Karpas-422 (cell line): Measurements from ENCODE around the gene DLG1. TPM values are rescaled to one million over a fixed set of nuclear protein-coding genes. Genes with fewer than 3 reads are reported as not detected.
"Not testable (repeated sequence)": the region's sequence is repeated elsewhere in the genome, so short reads cannot be mapped to it uniquely, and the experiment has no call there.

Experiments used
- DNase-seq: peaks from one replicate; pipeline ENCODE4 v3.0.0-alpha.2; 2015
- H2AFZ ChIP-seq: fragments of 200-600 bp; sonication (generic); 2 replicates; pipeline ENCODE4 v1.6.1; 2014; ENCODE audit warnings: antibody characterized with exemption, low read length, mixed read lengths
- H3K27ac ChIP-seq: fragments of 200-600 bp; sonication (generic); 2 replicates; pipeline ENCODE4 v1.5.1; 2014; ENCODE audit warnings: mild to moderate bottlenecking, low read length, moderate library complexity
- H3K27me3 ChIP-seq: fragments of 200-600 bp; sonication (generic); 2 replicates; pipeline ENCODE4 v1.6.1; 2014; ENCODE audit warnings: low read length, mixed read lengths
- H3K36me3 ChIP-seq: fragments of 200-600 bp; sonication (generic); 2 replicates; pipeline ENCODE4 v1.6.1; 2014; ENCODE audit warnings: low read length, mixed read lengths; ENCODE audit not compliant: insufficient read depth
- H3K4me1 ChIP-seq: fragments of 200-600 bp; sonication (generic); 2 replicates; pipeline ENCODE4 v1.6.1; 2014; ENCODE audit warnings: mild to moderate bottlenecking, low read length, mixed read lengths
- H3K4me2 ChIP-seq: fragments of 200-600 bp; sonication (generic); 2 replicates; pipeline ENCODE4 v1.6.1; 2014; ENCODE audit warnings: low read length, low read depth, mild to moderate bottlenecking; ENCODE audit not compliant: poor library complexity, severe bottlenecking
- H3K4me3 ChIP-seq: fragments of 200-600 bp; sonication (generic); 2 replicates; pipeline ENCODE4 v1.5.1; 2014; ENCODE audit warnings: mild to moderate bottlenecking, antibody characterized with exemption, low read length, mixed read lengths
- H3K79me2 ChIP-seq: fragments of 200-600 bp; sonication (generic); 2 replicates; pipeline ENCODE4 v1.6.1; 2014; ENCODE audit warnings: mild to moderate bottlenecking, low read length, mixed read lengths
- H3K9ac ChIP-seq: fragments of 200-600 bp; sonication (generic); 2 replicates; pipeline ENCODE4 v1.6.0; 2014; ENCODE audit warnings: low read length
- H3K9me2 ChIP-seq: fragments of 200-600 bp; sonication (generic), shearing (Covaris generic); replicated peaks from 2 replicates; pipeline ENCODE4 v1.6.0; 2014; ENCODE audit warnings: mild to moderate bottlenecking, low read length, moderate library complexity; ENCODE audit not compliant: insufficient read depth
- H3K9me3 ChIP-seq: fragments of 300-700, 200-600 bp; sonication (generic); 2 replicates; pipeline ENCODE4 v1.6.1; 2014; ENCODE audit warnings: low read length, mixed read lengths
- H4K20me1 ChIP-seq: fragments of 200-600 bp; sonication (generic); 2 replicates; pipeline ENCODE4 v1.6.1; 2014; ENCODE audit warnings: mild to moderate bottlenecking, antibody characterized with exemption, low read length, low read depth; ENCODE audit not compliant: insufficient read depth
- total RNA-seq: library from RNA; depleted of rRNA; stranded (reverse); fragments of >200 nt; shearing (Covaris generic); gene quantifications from 2 replicates; pipeline ENCODE4 v1.2.3, GENCODE V29; 2014; ENCODE audit warnings: low replicate concordance

DLG1 gene
- total RNA-seq, 1 experiment from 2014 or later, result 92.6 TPM

DNA sequence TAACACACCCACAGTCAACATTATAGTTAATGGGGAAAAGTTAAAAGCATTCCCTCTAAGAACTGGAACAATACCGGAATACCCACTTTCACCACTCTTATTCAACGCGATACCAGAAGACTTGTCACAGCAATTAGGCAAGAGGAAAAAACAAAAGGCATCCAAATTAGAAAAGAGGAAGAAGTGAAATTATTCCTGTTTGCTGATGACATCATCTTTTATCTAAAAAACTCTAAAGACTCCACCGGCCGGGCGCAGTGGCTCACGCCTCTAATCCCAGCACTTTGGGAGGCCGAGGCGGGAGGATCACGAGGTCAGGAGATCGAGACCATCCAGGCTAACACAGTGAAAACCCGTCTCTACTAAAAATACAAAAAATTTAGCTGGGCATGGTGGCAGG, 97.6 kb downstream of the DLG1 start:
- H3K4me2 ChIP-seq, H2AFZ ChIP-seq, H3K27me3 ChIP-seq, H3K9me3 ChIP-seq, H3K27ac ChIP-seq, H3K9ac ChIP-seq, H3K4me3 ChIP-seq, H3K36me3 ChIP-seq, DNase-seq, H3K9me2 ChIP-seq, H4K20me1 ChIP-seq, H3K4me1 ChIP-seq: not testable (repeated sequence)
- H3K79me2 ChIP-seq, result peaks cover 98% of the 10 kb centered on the region

DNA sequence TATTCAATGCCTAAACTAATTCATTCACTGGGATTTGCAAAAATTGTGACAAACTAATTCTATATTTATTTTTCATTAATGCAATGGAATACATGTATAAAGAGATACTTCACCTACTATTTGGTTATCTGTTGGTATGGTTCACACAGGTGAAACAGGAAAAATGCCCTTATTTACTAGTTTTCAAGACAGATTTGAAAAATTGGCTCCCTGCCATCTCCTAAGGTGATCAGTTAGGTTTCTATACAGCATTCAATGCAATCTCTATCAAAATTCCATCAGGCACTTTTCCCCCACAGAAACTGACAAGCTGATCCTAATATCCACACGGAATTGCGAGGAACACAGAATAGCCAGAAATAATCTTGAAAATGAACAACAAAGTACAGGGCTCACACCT, 101.1 kb downstream of the DLG1 start:
- 0 out of 2 replicates have a peak, but pooled peaks cover 5% of the 10 kb centered on the region for H4K20me1 ChIP-seq

DNA sequence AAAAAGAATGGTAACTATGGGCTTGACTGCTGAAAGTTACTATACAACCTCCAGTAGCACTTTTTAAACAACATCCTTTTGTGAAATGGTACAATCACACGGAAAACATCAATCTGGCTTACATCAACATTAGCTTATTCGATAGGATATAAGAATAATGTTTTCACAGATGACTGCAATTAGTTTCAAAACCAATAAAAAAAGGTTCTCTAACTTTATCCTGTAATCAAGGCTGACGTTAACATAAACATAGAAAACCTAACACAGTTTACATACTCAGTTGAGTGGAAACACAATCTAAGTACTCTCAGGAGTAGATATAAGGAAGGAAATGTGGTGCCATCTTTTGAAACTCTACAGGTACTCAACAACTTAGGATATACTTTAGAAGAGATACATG, 102.2 kb downstream of the DLG1 start:
- Histone ChIP-seq H4K20me1 (0 out of 2 replicates have a peak, but pooled peaks cover 5% of the 10 kb centered on the region), H3K36me3 (no peaks in the 10 kb centered on the region), H3K27me3 (no peaks in the 10 kb centered on the region), H3K4me2 (no peak overlapping the region), H3K9me3 (no peaks in the 10 kb centered on the region), H2AFZ (no peak overlapping the region), H3K79me2 (peaks cover 78% of the 10 kb centered on the region), H3K4me1 (no peaks in the 10 kb centered on the region), H3K4me3 (no peak overlapping the region), H3K9ac (no peak overlapping the region), H3K9me2 (no peaks in the 10 kb centered on the region), H3K27ac (no peak overlapping the region)
- DNase-seq, result no peak

More for the DNA sequence above, 101.1 kb downstream of the DLG1 start:
- Histone ChIP-seq H3K27me3 (no peaks in the 10 kb centered on the region), H3K9me2 (no peaks in the 10 kb centered on the region), H3K79me2 (peaks cover 83% of the 10 kb centered on the region), H3K4me2 (no peak overlapping the region), H3K27ac (no peak overlapping the region), H2AFZ (no peak overlapping the region), H3K36me3 (no peaks in the 10 kb centered on the region), H3K4me1 (no peaks in the 10 kb centered on the region), H3K4me3 (no peak overlapping the region), H3K9me3 (no peaks in the 10 kb centered on the region), H3K9ac (no peak overlapping the region)
- no peak for DNase-seq

DNA sequence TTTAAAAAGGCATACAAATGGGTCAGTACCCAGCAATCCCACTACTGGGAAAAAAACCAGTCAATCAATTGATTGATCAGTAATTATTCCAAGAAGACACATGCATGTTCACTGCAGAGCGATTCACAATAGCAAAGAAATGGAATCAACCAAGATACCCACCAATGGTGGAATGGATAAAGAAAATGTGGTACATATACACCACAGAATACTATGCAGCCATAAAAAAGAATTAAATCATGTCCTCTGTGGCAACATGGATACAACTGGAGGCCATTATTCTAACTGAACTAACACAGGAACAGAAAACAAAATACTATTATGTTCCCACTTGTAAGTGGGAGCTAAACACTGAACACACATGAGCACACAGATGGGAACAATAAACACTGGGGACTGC, 103.1 kb downstream of the DLG1 start:
- no peak overlapping the region for H3K4me2 ChIP-seq
- no peaks in the 10 kb centered on the region for H3K9me2 ChIP-seq
- H3K27ac ChIP-seq, result no peak overlapping the region
- H3K4me1 ChIP-seq, result peaks cover under 1% of the 10 kb centered on the region
- no peaks in the 10 kb centered on the region for H3K9me3 ChIP-seq
- no peaks in the 10 kb centered on the region for H3K36me3 ChIP-seq
- no peak overlapping the region for H3K4me3 ChIP-seq
- H2AFZ ChIP-seq, result no peak overlapping the region
- no peak for DNase-seq
- H3K79me2 ChIP-seq, result peaks cover 72% of the 10 kb centered on the region
- no peak overlapping the region for H3K9ac ChIP-seq
- H3K27me3 ChIP-seq, result no peaks in the 10 kb centered on the region
- peaks cover 6% of the 10 kb centered on the region; the same call in 1 of the 2 replicates for H4K20me1 ChIP-seq

DNA sequence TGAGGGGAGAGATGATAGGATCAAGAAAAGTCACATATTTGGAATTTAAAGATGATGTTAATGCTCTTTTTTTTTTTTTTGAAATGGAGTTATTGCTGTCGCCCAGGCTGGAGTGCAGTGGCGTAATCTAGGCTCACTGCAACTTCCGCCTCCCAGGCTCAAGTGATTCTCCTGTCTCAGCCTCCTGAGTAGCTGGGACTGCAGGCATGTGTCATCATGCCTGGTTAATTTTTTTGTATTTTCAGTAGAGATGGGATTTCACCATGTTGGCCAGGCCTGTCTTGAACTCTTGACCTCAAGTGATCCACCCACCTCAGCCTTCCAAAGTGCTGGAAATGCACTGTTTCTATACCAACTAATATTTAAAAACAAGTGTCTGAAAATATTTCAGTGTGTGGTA, 104.7 kb downstream of the DLG1 start:
- DNase-seq, H3K9me3 ChIP-seq: not testable (repeated sequence)
- peaks cover 16% of the 10 kb centered on the region for H3K4me1 ChIP-seq

DNA sequence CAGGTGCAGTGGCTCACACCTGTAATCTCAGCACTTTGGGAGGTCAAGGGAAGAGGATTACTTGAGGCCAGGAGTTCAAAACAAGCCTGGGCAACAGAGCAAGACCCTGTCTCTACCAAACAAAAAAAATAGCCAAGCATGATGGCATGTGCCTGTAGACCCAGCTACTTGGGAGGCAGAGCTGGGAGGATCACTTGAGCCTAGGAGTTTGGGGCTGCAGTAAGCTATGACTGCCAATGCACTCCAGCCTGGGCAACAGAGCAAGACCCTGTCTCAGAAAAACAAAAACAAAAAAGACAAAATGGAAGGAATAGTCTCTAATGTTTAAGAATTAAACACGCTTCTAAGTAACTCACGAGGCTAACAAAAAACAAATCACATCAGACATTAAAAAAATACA, 106.5 kb downstream of the DLG1 start:
- Histone ChIP-seq H3K9me3 (no peaks in the 10 kb centered on the region), H3K4me1 (peaks cover 20% of the 10 kb centered on the region), H3K4me3 (no peak overlapping the region), H2AFZ (no peak overlapping the region), H3K9me2 (no peaks in the 10 kb centered on the region), H3K27me3 (no peaks in the 10 kb centered on the region), H3K27ac (no peak overlapping the region), H3K9ac (no peak overlapping the region), H3K4me2 (no peak overlapping the region), H3K36me3 (no peaks in the 10 kb centered on the region), H3K79me2 (peaks cover 56% of the 10 kb centered on the region), H4K20me1 (peaks cover 30% of the 10 kb centered on the region)
- DNase-seq, result no peak

More for the DNA sequence above, 104.7 kb downstream of the DLG1 start:
- H3K4me2 ChIP-seq, H3K4me3 ChIP-seq, H3K27ac ChIP-seq, H3K36me3 ChIP-seq, H3K27me3 ChIP-seq, H2AFZ ChIP-seq, H3K9ac ChIP-seq, H3K9me2 ChIP-seq: not testable (repeated sequence)
- peaks cover 17% of the 10 kb centered on the region; the same call in 1 of the 2 replicates for H4K20me1 ChIP-seq
- peaks cover 66% of the 10 kb centered on the region for H3K79me2 ChIP-seq

DNA sequence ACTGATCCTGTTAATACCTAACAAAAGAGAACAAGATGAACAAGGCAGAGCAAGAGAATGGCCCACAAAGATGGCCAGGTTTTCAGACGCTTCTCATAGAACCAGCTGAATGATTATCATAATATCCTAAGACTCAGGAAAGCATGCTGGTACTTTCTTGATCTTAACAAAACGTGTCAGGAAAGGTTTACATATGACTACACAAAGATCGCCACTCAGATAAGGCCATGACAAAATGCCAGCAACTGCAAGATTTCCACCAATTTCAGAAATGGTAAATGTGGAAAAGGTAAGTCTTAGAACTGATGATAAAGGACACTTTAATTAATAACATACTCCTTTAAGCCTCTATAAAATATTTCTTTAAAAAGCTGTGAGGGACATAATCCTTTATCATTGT, 108.8 kb downstream of the DLG1 start:
- peaks cover 57% of the 10 kb centered on the region for H3K79me2 ChIP-seq
- H3K9me3 ChIP-seq, result no peaks in the 10 kb centered on the region
- H3K9ac ChIP-seq, result no peak overlapping the region
- H3K27me3 ChIP-seq, result no peaks in the 10 kb centered on the region
- H4K20me1 ChIP-seq, result peaks cover 34% of the 10 kb centered on the region
- no peak overlapping the region for H2AFZ ChIP-seq
- H3K27ac ChIP-seq, result no peak overlapping the region
- H3K4me3 ChIP-seq, result no peak overlapping the region
- H3K4me1 ChIP-seq, result peaks cover 24% of the 10 kb centered on the region
- DNase-seq, result no peak
- no peaks in the 10 kb centered on the region for H3K36me3 ChIP-seq
- H3K4me2 ChIP-seq, result no peak overlapping the region
- no peaks in the 10 kb centered on the region for H3K9me2 ChIP-seq

DNA sequence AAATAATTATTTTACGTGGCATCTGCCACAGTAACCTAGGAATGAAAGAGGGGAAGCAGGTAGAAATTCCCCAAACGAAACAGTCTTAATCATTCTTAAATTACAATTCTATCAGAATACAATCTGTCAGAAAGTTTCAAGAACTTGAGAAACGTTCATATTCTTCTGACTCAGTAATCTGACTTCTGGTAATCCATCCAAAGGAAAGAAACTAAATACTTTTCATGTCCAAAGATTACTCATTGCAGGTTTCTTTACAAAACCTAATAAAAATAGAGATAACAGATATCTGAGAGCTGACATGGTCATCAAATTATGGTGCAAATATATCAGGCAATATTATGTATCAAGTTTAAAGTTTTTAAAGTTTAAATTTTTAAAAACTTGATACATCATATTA, 109.4 kb downstream of the DLG1 start:
- Histone ChIP-seq H3K4me3 (no peak overlapping the region), H3K79me2 (peaks cover 63% of the 10 kb centered on the region), H4K20me1 (peaks cover 34% of the 10 kb centered on the region), H3K27me3 (no peaks in the 10 kb centered on the region), H3K4me2 (no peak overlapping the region), H3K36me3 (no peaks in the 10 kb centered on the region), H2AFZ (no peak overlapping the region), H3K9me3 (no peaks in the 10 kb centered on the region), H3K9me2 (no peaks in the 10 kb centered on the region), H3K9ac (no peak overlapping the region), H3K4me1 (peaks cover 28% of the 10 kb centered on the region), H3K27ac (no peak overlapping the region)
- DNase-seq, result no peak
